Measurements from ENCODE around the gene ZNF205.
A peak's percentile ranks its signal among the peaks of the same experiment; 100 is the strongest.

Gene ZNF205

GRCh38 chr16:3149630-3150345, 37.4 kb downstream of the ZNF205 start:
- Mint-ChIP-seq H3K27me3 (ENCODE audit: low read depth) (peaks cover 21% of the 10 kb centered on the region), H3K27ac (peak overlapping the region; percentile 73), H3K9me3 (no peaks in the 10 kb centered on the region), H3K4me3 (peak overlapping the region; percentile 86), H3K4me1 (ENCODE audit: low read depth) (peaks cover 23% of the 10 kb centered on the region), H3K36me3 (ENCODE audit: low read depth) (no peaks in the 10 kb centered on the region)
- peak; percentile 55 for DNase-seq (ENCODE audit: low spot score)

- Mint-ChIP-seq H3K4me3 (peak overlapping the region; percentile 86), H3K9me3 (no peaks in the 10 kb centered on the region), H3K36me3 (ENCODE audit: low read depth) (no peaks in the 10 kb centered on the region), H3K27ac (peak overlapping the region; percentile 82), H3K27me3 (ENCODE audit: low read depth) (peaks cover 26% of the 10 kb centered on the region), H3K4me1 (ENCODE audit: low read depth) (peaks cover 26% of the 10 kb centered on the region)
- peak; percentile 97 for DNase-seq (ENCODE audit: low spot score)
Measured at GRCh38 chr16:3150346-3151218, 38.2 kb downstream of the ZNF205 start.

DNA sequence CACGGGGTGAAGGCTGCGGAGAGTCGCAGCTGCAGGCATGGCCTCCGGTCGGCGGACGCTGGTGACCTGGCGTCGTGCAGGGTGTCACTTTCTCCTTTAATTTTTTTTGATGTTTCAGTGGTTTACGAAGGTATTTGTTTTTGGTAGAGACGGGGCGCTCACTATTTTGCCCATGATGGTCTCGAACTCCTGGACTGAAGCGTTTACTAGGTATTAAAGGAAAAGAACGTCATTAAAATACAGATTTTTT, 39.6 kb downstream of the ZNF205 start:
- Mint-ChIP-seq H3K4me3 (peak overlapping the region; percentile 71), H3K4me1 (ENCODE audit: low read depth) (peaks cover 26% of the 10 kb centered on the region), H3K36me3 (ENCODE audit: low read depth) (no peaks in the 10 kb centered on the region), H3K9me3 (no peaks in the 10 kb centered on the region), H3K27me3 (ENCODE audit: low read depth) (peaks cover 28% of the 10 kb centered on the region), H3K27ac (peak overlapping the region; percentile 85)
- DNase-seq (ENCODE audit: low spot score): peak; percentile 15

DNA sequence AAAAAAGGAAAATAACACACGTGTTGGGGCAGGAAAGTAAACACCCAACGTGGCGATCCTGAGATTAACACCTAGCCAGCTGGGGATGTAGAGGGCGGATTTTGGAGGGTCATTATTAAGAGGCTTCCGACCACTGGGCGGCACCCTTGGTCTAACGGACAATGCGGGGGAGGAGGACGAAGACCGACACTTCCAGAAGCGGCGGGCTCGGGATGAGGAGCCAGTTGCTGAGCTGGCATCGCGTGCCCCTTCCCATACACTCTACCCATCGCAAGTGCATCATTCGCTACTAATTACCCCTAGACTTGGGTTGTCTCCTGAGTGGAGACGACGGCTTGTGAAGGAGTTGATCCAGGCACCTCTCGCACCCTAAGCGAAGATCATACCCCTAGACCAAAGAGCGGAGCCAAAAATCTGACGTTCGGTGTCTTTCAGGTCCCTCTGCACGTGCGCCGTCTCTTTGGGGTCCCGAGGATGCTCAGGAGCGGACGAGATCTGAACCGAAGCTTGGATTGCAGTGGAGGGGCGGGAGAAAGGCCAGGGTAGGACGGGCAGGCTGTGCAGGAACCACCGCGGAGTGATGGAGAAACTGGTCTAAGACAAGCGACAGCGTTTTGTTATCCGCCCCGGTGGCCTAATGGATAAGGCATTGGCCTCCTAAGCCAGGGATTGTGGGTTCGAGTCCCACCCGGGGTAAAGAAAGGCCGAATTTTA, 40.0 kb downstream of the ZNF205 start:
- peaks cover 32% of the 10 kb centered on the region for H3K27me3 Mint-ChIP-seq (ENCODE audit: low read depth)
- peak overlapping the region; percentile 71 for H3K4me3 Mint-ChIP-seq
- peak; percentile 84 for DNase-seq (ENCODE audit: low spot score)
- H3K27ac Mint-ChIP-seq: peak overlapping the region; percentile 85
- peaks cover 30% of the 10 kb centered on the region for H3K4me1 Mint-ChIP-seq (ENCODE audit: low read depth)
- no peaks in the 10 kb centered on the region for H3K36me3 Mint-ChIP-seq (ENCODE audit: low read depth)
- no peaks in the 10 kb centered on the region for H3K9me3 Mint-ChIP-seq

- no peaks in the 10 kb centered on the region for H3K9me3 Mint-ChIP-seq
- H3K4me1 Mint-ChIP-seq (ENCODE audit: low read depth): peaks cover 36% of the 10 kb centered on the region
- peak overlapping the region; percentile 71 for H3K4me3 Mint-ChIP-seq
- peaks cover 1% of the 10 kb centered on the region for H3K36me3 Mint-ChIP-seq (ENCODE audit: low read depth)
- peaks cover 38% of the 10 kb centered on the region for H3K27me3 Mint-ChIP-seq (ENCODE audit: low read depth)
- peak overlapping the region; percentile 85 for H3K27ac Mint-ChIP-seq
- DNase-seq (ENCODE audit: low spot score): no peak
Measured at GRCh38 chr16:3152991-3153368, 40.6 kb downstream of the ZNF205 start.

GRCh38 chr16:3155181-3155580, 42.8 kb downstream of the ZNF205 start:
- Mint-ChIP-seq H3K27ac (no peak overlapping the region), H3K4me1 (ENCODE audit: low read depth) (peaks cover 44% of the 10 kb centered on the region), H3K9me3 (no peaks in the 10 kb centered on the region), H3K36me3 (ENCODE audit: low read depth) (peaks cover 1% of the 10 kb centered on the region), H3K4me3 (no peak overlapping the region), H3K27me3 (ENCODE audit: low read depth) (peaks cover 46% of the 10 kb centered on the region)
- no peak for DNase-seq (ENCODE audit: low spot score)

DNA sequence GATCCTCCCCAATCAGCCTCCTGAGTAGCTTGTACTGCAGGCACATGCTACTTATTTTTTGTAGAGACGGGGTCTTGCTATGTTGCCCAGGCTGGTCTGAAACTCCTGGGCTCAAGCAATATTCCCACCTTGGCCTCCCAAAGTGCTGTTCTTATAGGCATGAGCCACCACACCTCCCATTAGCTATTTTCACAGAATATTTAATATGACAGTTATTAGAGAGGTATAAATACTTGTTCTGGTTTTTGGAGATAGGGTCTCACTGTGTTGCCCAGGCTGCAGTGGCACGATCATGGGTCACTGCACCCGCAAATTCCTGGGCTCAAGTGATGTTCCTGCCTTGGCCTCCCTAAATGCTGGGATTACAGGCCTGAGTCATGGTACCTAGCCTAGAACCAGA, 43.6 kb downstream of the ZNF205 start:
- no peaks in the 10 kb centered on the region for H3K9me3 Mint-ChIP-seq
- peaks cover 41% of the 10 kb centered on the region for H3K27me3 Mint-ChIP-seq (ENCODE audit: low read depth)
- H3K4me1 Mint-ChIP-seq (ENCODE audit: low read depth): peaks cover 39% of the 10 kb centered on the region
- DNase-seq (ENCODE audit: low spot score): no peak
- peaks cover 1% of the 10 kb centered on the region for H3K36me3 Mint-ChIP-seq (ENCODE audit: low read depth)
- no peak overlapping the region for H3K4me3 Mint-ChIP-seq
- no peak overlapping the region for H3K27ac Mint-ChIP-seq

- Mint-ChIP-seq H3K9me3 (no peaks in the 10 kb centered on the region), H3K27ac (peak overlapping the region; percentile 67), H3K4me3 (peak overlapping the region; percentile 85), H3K27me3 (ENCODE audit: low read depth) (peaks cover 34% of the 10 kb centered on the region), H3K4me1 (ENCODE audit: low read depth) (peaks cover 36% of the 10 kb centered on the region), H3K36me3 (ENCODE audit: low read depth) (peaks cover 1% of the 10 kb centered on the region)
- peak; percentile 57 for DNase-seq (ENCODE audit: low spot score)
Measured at GRCh38 chr16:3157229-3158025, 45.0 kb downstream of the ZNF205 start.

GRCh38 chr16:3158026-3158509, 45.7 kb downstream of the ZNF205 start:
- Mint-ChIP-seq H3K27ac (peak overlapping the region; percentile 67), H3K9me3 (no peaks in the 10 kb centered on the region), H3K27me3 (ENCODE audit: low read depth) (peaks cover 34% of the 10 kb centered on the region), H3K4me3 (peak overlapping the region; percentile 85), H3K36me3 (ENCODE audit: low read depth) (peaks cover 1% of the 10 kb centered on the region), H3K4me1 (ENCODE audit: low read depth) (peaks cover 34% of the 10 kb centered on the region)
- no peak for DNase-seq (ENCODE audit: low spot score)

DNA sequence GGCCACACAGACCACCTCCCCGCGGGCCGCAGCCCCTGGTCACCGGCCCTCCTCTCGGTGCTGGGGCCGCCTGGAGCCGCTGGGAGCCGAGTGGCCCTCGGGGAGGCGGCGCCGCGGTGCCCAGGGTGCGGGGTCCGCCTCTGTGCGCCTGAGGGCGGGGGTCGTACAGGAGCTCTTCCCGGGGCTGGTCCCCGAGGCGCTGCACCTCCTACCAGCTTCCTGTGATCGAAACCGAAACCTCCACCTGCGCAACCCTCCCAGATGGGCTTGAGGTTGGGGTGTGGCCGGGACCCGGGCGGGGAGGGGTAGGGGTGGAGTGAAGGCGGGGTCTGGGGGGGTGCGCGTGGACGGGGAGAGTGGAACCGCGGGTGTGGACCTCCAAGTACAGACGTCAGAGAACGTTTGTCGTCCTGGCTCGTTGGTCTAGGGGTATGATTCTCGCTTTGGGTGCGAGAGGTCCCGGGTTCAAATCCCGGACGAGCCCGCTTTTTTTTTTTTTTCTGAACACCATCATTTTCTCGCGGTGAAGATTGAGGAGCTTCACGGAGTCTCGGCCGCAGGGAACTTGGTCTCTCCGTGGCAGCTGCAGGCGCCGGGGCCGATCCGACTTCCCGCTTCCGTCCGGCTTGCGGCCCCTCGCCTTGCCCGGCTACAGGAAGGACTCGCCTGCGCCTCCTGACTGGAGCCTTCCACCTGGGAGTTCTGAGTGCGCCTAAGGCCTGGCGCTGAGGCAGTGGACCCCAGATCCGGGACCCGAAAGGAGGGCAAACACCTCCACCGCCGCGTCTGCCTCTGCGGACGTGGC, 46.3 kb downstream of the ZNF205 start:
- Mint-ChIP-seq H3K4me3 (peak overlapping the region; percentile 91), H3K27me3 (ENCODE audit: low read depth) (peaks cover 34% of the 10 kb centered on the region), H3K9me3 (no peaks in the 10 kb centered on the region), H3K4me1 (ENCODE audit: low read depth) (peaks cover 35% of the 10 kb centered on the region), H3K36me3 (ENCODE audit: low read depth) (peaks cover 1% of the 10 kb centered on the region), H3K27ac (peak overlapping the region; percentile 87)
- peak; percentile 72 for DNase-seq (ENCODE audit: low spot score)

GRCh38 chr16:3161235-3162018, 49.0 kb downstream of the ZNF205 start:
- no peaks in the 10 kb centered on the region for H3K9me3 Mint-ChIP-seq
- H3K36me3 Mint-ChIP-seq (ENCODE audit: low read depth): peaks cover 1% of the 10 kb centered on the region
- H3K4me1 Mint-ChIP-seq (ENCODE audit: low read depth): peaks cover 37% of the 10 kb centered on the region
- peak overlapping the region; percentile 45 for H3K4me3 Mint-ChIP-seq
- H3K27me3 Mint-ChIP-seq (ENCODE audit: low read depth): peaks cover 26% of the 10 kb centered on the region
- no peak overlapping the region for H3K27ac Mint-ChIP-seq
- no peak for DNase-seq (ENCODE audit: low spot score)

Measured in T-helper 2 cell treated with Interferon-gamma antibody and Interleukin-4, amounts not matched to agents 5 μg/mL and 100 μg/mL, for 36 hours (primary cell).